Activated T-helper 17 cell treated with anti-CD3 and anti-CD28 coated beads, Interleukin-2, amount 50 U/mL, for 72 hours (primary cell): ENCODE results near the gene CCDC12. TPM values are rescaled to one million over a fixed set of nuclear protein-coding genes. Genes with fewer than 3 reads are reported as not detected.

Experiments
- ATAC-seq: fragments of 150-1000 bp; cut with Tn5 transposase; replicated peaks from 2 replicates; pipeline ENCODE4 v1.10.0; 2021; ENCODE audit warnings: mild to moderate bottlenecking, moderate library complexity
- H3K27ac Mint-ChIP-seq: one replicate; pipeline ENCODE4 v1.8.0; 2022; ENCODE audit warnings: mixed read lengths
- H3K27me3 Mint-ChIP-seq: one replicate; pipeline ENCODE4 v1.8.0; 2022; ENCODE audit warnings: mixed read lengths
- H3K36me3 Mint-ChIP-seq: one replicate; pipeline ENCODE4 v1.8.0; 2022; ENCODE audit warnings: low read depth, mild to moderate bottlenecking, mixed read lengths
- H3K4me1 Mint-ChIP-seq: one replicate; pipeline ENCODE4 v1.8.0; 2022; ENCODE audit warnings: mixed read lengths
- H3K4me3 Mint-ChIP-seq: one replicate; pipeline ENCODE4 v1.8.0; 2022; ENCODE audit warnings: mild to moderate bottlenecking, mixed read lengths
- H3K9me3 Mint-ChIP-seq: one replicate; pipeline ENCODE4 v1.8.0; 2022; ENCODE audit warnings: mixed read lengths
- total RNA-seq, 2 donors: library from RNA; stranded (reverse); gene quantifications; one replicate each; pipeline ENCODE4 v1.2.3, GENCODE V29; 2022

Gene CCDC12
- total RNA-seq, 2 donors from 2014 or later, result 46.9 to 59.8 TPM

DNA sequence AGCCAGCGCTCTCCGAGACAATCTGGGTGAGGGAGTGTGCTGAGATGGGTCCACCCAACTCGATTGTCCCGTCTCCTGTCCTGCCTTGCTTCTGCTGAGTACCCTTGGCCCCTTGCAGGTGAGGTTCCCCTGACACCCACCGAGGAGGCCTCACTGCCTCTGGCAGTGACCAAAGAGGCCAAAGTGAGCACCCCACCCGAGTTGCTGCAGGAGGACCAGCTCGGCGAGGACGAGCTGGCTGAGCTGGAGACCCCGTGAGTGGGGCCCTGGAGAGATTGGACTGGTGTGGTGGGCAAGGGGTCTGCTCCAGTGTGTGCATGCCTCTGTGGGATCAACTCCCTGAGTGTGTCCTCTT, 26.5 kb upstream of the CCDC12 start:
- H3K4me3 Mint-ChIP-seq, result no peak overlapping the region
- H3K27me3 Mint-ChIP-seq, result no peaks in the 10 kb centered on the region
- no peaks in the 10 kb centered on the region for H3K9me3 Mint-ChIP-seq
- H3K36me3 Mint-ChIP-seq, result peaks cover 91% of the 10 kb centered on the region
- no peaks in the 10 kb centered on the region for H3K4me1 Mint-ChIP-seq
- no peak for ATAC-seq
- no peak overlapping the region for H3K27ac Mint-ChIP-seq

DNA sequence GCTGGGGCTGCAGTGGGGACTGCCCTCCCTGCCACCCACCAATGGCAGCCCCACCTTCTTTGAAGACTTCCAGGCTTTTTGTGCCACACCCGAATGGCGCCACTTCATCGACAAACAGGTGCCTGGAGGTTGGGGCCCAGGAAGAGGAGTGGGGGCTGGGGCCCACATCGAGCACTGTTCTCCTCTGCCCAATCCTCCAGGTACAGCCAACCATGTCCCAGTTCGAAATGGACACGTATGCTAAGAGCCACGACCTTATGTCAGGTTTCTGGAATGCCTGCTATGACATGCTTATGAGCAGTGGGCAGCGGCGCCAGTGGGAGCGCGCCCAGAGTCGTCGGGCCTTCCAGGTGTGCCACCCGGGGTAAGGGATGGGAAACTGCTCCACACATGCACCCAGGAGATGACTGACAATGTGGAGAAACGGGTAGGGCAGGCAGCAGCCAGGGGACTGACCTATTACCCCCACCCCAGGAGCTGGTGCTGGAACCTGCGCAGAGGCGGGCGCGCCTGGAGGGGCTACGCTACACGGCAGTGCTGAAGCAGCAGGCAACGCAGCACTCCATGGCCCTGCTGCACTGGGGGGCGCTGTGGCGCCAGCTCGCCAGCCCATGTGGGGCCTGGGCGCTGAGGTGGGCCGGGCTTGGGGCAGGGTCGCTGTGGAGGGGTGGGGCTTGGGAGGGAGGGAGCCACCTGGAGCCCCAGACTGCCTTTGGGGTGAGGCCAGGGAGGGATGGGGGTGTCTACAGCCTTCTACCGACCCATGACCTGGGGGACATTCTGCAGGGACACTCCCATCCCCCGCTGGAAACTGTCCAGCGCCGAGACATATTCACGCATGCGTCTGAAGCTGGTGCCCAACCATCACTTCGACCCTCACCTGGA, 25.9 kb upstream of the CCDC12 start:
- H3K36me3 Mint-ChIP-seq, result peaks cover 91% of the 10 kb centered on the region
- H3K27me3 Mint-ChIP-seq, result no peaks in the 10 kb centered on the region
- no peaks in the 10 kb centered on the region for H3K4me1 Mint-ChIP-seq
- no peak for ATAC-seq
- no peak overlapping the region for H3K27ac Mint-ChIP-seq
- no peaks in the 10 kb centered on the region for H3K9me3 Mint-ChIP-seq
- H3K4me3 Mint-ChIP-seq, result no peak overlapping the region

DNA sequence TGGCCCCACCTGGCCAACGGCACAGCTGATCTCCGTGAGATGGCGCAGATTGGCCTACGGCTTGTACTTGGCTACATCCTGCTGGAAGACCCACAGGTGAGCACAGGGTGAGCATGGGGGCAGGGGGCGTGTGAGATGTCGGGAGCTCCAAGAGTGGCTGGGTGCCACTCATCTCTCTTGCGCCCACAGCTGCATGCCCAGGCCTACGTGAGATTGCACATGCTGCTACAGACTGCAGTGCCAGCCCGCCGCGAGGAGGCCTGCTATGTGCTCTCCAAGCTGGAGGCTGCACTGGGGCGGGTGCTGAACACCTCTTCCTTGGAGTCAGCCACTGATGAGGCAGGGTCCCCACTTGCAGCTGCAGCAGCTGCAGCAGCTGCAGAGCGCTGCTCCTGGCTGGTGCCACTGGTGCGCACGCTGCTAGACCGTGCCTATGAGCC, 25.2 kb upstream of the CCDC12 start:
- H3K4me3 Mint-ChIP-seq, result no peak overlapping the region
- H3K27ac Mint-ChIP-seq, result no peak overlapping the region
- peaks cover 4% of the 10 kb centered on the region for H3K4me1 Mint-ChIP-seq
- no peaks in the 10 kb centered on the region for H3K27me3 Mint-ChIP-seq
- no peaks in the 10 kb centered on the region for H3K9me3 Mint-ChIP-seq
- peaks cover 91% of the 10 kb centered on the region for H3K36me3 Mint-ChIP-seq
- no peak for ATAC-seq

DNA sequence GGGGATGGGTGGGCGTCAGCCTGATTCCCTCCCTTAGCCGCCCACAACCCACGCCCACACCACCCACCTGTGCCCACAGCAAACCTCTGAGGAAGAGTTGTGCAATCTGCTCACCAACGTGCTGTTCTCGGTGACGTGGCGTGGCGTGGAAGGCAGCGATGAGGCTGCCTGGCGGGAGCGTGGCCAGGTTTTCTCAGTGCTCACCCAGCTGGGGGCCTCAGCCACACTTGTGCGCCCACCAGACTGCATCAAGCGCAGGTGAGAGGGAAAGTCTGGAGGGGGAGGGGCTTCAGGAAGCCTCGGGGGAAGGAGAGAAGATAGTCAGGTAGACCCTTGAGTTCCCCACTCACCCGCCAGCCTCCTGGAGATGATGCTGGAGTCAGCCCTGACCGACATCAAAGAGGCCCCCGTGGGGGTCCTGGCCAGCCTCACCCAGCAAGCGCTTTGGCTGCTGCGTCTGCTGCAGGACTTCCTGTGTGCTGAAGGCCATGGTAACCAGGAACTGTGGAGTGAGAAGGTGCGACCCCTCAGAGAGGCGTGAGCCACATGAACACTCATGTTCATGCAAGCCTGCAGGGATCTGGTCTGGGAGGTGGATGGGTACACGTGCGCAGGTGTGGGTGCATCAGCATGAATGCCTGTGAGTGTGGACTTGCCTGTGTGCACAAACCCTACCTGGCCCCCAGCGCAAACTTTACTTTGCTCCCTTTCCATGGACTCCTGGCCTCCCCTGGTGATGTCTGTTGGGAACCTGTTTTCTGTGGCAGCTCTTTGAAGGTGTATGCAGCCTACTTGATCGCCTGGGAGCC, 24.6 kb upstream of the CCDC12 start:
- H3K4me3 Mint-ChIP-seq, result no peak overlapping the region
- H3K27me3 Mint-ChIP-seq, result no peaks in the 10 kb centered on the region
- H3K36me3 Mint-ChIP-seq, result peaks cover 87% of the 10 kb centered on the region
- H3K9me3 Mint-ChIP-seq, result no peaks in the 10 kb centered on the region
- peaks cover 5% of the 10 kb centered on the region for H3K4me1 Mint-ChIP-seq
- no peak for ATAC-seq
- no peak overlapping the region for H3K27ac Mint-ChIP-seq

DNA sequence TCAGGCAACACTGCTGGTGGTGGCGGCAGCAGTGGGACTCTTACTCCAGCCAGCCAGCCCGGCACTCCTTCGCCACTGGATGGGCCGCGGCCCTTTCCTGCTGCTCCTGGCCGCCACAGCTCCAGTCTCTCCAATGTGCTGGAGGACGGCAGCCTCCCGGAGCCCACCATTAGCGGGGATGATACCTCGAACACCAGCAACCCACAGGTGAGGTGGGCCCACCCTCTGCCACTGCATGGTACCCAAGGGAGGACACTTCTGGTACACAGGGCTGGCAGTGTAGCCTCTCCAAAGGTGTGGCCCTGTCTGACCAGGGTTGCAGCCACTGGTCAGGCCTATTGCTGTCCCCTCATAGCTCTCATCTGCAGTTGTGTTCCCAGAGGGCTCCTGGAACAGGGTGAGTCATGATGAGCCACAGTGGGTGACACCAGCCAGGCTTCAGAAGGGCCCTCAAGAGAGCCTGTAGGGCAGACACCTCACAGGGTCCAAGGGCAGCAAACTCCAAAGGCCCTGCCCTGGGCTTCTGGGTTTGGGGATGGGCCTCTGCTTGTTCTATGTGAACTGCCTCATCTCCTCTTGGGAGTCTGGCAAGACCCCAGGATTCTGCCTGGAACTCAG, 23.8 kb upstream of the CCDC12 start:
- Mint-ChIP-seq H3K4me3 (no peak overlapping the region), H3K36me3 (peaks cover 79% of the 10 kb centered on the region), H3K9me3 (no peaks in the 10 kb centered on the region), H3K4me1 (peaks cover 5% of the 10 kb centered on the region), H3K27ac (peak overlapping the region; percentile 48), H3K27me3 (no peaks in the 10 kb centered on the region)
- peak; percentile 57 for ATAC-seq

DNA sequence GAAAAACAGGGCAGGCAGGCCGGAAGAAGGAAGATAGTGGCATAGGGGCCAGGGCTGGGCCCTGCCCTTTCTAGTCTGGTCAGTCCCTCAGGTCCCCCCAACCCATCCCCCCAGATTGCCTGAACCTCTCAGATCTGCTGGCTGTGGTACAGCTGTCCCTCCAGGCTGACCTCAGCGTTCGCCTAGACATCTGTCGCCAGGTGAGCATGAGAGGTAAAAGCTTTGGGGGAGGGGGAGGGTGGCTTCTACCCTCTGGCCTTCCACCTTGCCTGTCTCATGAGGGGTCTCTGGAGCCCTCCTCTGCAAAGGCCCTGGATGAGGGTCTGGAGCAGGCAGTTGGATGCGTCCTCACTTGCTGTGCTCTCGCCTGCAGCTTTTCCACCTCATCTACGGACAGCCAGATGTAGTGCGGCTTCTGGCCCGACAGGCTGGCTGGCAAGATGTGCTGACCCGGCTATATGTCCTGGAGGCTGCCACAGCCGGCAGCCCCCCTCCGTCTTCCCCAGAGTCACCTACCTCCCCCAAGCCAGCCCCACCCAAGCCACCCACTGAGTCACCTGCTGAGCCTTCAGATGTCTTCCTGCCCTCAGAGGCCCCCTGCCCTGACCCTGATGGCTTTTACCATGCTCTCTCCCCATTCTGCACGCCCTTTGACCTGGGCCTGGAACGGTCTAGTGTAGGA, 23.1 kb upstream of the CCDC12 start:
- ATAC-seq, result no peak
- H3K9me3 Mint-ChIP-seq, result no peaks in the 10 kb centered on the region
- H3K27ac Mint-ChIP-seq, result peak overlapping the region; percentile 48
- H3K4me1 Mint-ChIP-seq, result peaks cover 5% of the 10 kb centered on the region
- peaks cover 75% of the 10 kb centered on the region for H3K36me3 Mint-ChIP-seq
- H3K4me3 Mint-ChIP-seq, result no peak overlapping the region
- H3K27me3 Mint-ChIP-seq, result no peaks in the 10 kb centered on the region

DNA sequence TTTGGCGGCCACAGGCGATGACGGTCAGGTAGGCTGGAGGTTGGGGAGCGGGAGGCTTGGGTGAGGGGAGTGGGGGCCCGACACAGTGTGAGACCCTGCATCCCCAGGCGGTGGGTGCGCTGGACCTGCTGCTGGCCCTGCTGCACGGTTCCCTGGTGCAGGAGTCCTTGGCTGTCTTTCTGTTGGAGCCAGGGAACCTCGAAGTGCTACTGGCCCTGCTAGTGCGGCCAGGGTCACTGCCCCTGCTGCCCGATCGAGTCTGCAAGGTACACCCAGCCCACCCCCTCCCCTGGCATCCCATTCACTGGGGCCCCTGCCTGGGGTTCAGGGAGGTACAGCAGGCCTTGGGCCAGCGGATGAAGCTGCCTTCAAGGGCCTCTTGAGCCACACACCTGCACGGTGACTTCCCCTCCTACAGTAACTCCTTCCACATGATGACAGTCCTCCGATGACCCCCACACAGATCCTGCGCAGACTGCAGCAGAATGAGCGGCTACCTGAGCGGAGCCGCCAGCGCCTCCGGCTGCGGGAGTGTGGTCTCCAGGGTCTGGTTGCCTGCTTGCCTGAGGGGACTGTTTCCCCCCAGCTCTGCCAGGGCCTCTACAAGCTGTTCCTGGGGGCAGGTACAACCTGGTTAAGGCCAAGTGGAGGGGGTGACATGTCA, 22.4 kb upstream of the CCDC12 start:
- no peaks in the 10 kb centered on the region for H3K9me3 Mint-ChIP-seq
- H3K27ac Mint-ChIP-seq, result peak overlapping the region; percentile 49
- H3K4me3 Mint-ChIP-seq, result no peak overlapping the region
- ATAC-seq, result no peak
- H3K27me3 Mint-ChIP-seq, result no peaks in the 10 kb centered on the region
- H3K36me3 Mint-ChIP-seq, result peaks cover 75% of the 10 kb centered on the region
- peaks cover 5% of the 10 kb centered on the region for H3K4me1 Mint-ChIP-seq

DNA sequence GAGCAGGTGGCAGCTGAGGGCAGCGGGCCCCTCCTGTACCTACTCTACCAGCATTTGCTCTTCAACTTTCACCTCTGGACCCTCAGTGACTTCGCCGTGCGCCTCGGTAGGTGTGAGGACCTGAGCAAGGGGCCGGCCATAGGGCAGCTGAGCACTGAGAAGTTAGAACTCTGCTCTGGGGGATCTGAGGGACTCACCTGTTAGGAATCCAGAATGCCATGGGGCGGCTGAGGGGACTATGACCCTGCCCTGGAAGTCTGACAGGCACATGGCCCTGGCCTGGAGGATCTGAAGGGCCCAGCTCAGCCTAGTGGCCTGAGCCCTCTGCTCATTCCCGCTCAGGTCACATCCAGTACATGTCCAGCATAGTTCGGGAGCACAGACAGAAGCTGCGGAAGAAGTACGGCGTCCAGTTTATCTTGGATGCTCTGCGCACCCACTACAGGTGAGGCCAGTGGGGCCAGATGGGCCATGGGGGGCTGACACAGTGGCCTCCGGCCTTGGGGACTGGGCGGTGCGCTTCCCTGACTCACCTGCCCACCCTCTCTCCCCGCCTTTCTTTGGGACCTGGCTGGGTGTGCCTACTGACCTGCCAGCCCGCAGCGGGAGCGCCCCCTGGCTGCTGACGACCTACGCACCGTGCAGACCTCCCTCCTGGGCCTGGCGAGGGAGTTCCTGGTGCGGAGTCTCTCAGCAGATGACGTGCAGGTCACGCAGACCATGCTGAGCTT, 21.7 kb upstream of the CCDC12 start:
- H3K36me3 Mint-ChIP-seq, result peaks cover 70% of the 10 kb centered on the region
- no peak overlapping the region for H3K4me3 Mint-ChIP-seq
- peak overlapping the region; percentile 49 for H3K27ac Mint-ChIP-seq
- peak; percentile 74 for ATAC-seq
- peaks cover 5% of the 10 kb centered on the region for H3K4me1 Mint-ChIP-seq
- no peaks in the 10 kb centered on the region for H3K9me3 Mint-ChIP-seq
- no peaks in the 10 kb centered on the region for H3K27me3 Mint-ChIP-seq

DNA sequence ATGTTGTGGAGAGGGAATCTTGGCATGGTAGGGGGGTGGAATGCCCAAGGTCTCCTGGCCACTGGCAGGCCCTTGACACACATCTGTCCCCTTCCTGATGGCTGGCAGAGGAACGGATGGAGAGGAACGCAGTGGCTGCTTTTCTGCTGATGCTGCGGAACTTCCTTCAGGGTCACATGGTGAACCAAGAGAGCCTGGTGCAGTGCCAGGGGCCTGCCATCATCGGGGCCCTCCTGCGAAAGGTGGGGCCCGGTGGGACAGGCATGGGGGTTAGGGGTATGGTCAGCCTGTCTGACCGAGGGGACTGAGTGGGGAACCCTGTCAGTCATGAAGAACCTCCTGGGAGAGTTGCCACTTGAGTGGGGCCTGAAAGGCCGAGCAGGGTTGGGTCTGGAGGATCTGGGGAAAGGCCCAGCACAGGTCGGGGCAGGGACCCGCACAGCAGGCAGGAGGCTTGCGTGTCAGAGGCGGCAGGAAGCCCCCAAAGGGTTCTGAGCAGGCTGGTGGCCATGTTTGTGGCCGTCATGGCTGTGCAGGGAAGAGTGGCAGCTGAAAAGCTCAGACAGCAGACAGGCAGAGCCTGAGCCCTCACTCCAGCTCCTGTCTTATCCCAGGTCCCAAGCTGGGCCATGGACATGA, 21.0 kb upstream of the CCDC12 start:
- ATAC-seq, result no peak
- Mint-ChIP-seq H3K27me3 (no peaks in the 10 kb centered on the region), H3K27ac (peak overlapping the region; percentile 78), H3K36me3 (peaks cover 71% of the 10 kb centered on the region), H3K4me1 (peaks cover 5% of the 10 kb centered on the region), H3K4me3 (no peak overlapping the region), H3K9me3 (no peaks in the 10 kb centered on the region)

DNA sequence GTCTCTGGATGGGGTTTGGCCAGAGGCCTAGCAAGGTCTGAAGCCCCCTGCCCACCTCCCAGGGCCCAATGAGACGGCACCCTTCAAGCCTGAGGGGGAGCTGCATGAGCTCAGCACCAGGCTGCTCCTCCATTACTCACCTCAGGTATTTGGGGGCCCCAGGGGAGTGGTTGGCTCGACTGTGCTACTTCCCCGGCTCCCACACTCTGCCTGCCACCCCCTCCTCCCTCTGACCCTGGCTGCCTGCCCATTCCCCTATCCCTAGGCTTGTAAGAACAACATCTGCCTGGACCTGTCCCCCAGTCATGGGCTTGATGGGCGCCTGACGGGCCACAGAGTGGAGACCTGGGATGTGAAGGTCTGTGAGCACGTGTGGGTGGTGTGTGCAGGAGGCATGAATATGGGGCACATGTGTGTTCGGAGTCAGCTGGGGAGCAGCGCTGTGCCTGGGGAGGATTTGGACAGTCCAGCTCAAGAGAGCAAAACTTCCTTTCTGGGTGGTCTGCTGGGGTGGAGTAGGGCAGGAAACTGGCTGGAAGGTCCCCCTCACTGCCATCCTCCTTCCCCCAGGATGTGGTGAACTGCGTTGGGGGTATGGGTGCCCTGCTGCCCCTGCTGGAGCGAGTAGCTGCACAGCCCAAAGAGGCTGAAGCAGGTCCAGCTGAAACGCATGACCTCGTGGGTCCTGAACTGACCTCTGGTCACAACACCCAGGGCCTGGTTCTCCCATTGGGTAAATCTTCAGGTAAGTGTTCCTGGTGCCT, 20.3 kb upstream of the CCDC12 start:
- H3K9me3 Mint-ChIP-seq, result no peaks in the 10 kb centered on the region
- peak overlapping the region; percentile 78 for H3K27ac Mint-ChIP-seq
- H3K4me3 Mint-ChIP-seq, result no peak overlapping the region
- peaks cover 5% of the 10 kb centered on the region for H3K4me1 Mint-ChIP-seq
- ATAC-seq, result no peak
- no peaks in the 10 kb centered on the region for H3K27me3 Mint-ChIP-seq
- peaks cover 72% of the 10 kb centered on the region for H3K36me3 Mint-ChIP-seq

DNA sequence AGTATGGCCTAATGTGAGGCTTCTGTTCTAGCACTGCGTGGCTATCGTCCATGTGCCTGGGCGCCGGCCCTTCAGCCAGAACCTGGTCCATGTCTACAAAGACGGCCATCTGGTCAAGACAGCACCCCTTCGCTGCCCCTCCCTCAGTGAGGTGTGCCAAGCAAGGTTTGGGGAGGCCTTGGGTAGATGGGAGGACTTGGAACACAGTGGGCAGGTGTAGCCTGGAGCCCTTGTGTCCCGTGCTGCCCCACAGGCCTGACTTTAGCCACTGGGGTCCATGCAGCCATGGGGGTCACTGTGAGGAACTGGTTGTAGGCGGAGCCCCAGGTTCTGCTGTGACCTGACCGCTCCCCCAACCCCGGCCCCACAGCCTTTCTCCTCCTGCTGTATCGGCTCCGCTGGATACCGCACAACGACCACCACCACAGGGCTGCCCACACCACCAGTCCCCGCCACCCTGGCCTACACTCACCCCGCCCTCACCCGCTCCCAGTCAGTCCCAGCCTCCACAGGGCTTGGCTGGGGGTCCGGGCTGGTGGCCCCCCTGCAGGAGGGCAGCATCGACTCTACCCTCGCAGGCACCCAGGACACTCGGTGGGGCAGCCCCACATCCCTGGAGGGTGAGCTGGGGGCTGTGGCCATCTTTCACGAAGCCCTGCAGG, 19.5 kb upstream of the CCDC12 start:
- Mint-ChIP-seq H3K27me3 (no peaks in the 10 kb centered on the region), H3K36me3 (peaks cover 74% of the 10 kb centered on the region), H3K9me3 (no peaks in the 10 kb centered on the region), H3K4me3 (no peak overlapping the region), H3K4me1 (peaks cover 5% of the 10 kb centered on the region), H3K27ac (no peak overlapping the region)
- no peak for ATAC-seq
